Activated CD8-positive, alpha-beta memory T cell treated with anti-CD3 and anti-CD28 coated beads, Interleukin-2, amount 50 U/mL, for 48 hours (primary cell): Measurements from ENCODE around the gene ZNF764.
"Not testable (repeated sequence)": the region's sequence is repeated elsewhere in the genome, so short reads cannot be mapped to it uniquely, and the experiment has no call there.

ENCODE experiments used
- DNase-seq: peaks from one replicate; pipeline ENCODE4 v3.0.0-alpha.2; 2020

ZNF764 gene

GRCh38 chr16:30526137-30526822 lies 31.9 kb downstream of the ZNF764 start, which contains the start of gene ZNF768:
TSS of gene ZNF768 (minus strand) at chr16:30526566. CDS start at chr16:30526413, 153 bp downstream.
- peak; percentile 68 for DNase-seq

GRCh38 chr16:30525844-30526136 lies 32.4 kb downstream of the ZNF764 start:
- DNase-seq = no peak

DNA sequence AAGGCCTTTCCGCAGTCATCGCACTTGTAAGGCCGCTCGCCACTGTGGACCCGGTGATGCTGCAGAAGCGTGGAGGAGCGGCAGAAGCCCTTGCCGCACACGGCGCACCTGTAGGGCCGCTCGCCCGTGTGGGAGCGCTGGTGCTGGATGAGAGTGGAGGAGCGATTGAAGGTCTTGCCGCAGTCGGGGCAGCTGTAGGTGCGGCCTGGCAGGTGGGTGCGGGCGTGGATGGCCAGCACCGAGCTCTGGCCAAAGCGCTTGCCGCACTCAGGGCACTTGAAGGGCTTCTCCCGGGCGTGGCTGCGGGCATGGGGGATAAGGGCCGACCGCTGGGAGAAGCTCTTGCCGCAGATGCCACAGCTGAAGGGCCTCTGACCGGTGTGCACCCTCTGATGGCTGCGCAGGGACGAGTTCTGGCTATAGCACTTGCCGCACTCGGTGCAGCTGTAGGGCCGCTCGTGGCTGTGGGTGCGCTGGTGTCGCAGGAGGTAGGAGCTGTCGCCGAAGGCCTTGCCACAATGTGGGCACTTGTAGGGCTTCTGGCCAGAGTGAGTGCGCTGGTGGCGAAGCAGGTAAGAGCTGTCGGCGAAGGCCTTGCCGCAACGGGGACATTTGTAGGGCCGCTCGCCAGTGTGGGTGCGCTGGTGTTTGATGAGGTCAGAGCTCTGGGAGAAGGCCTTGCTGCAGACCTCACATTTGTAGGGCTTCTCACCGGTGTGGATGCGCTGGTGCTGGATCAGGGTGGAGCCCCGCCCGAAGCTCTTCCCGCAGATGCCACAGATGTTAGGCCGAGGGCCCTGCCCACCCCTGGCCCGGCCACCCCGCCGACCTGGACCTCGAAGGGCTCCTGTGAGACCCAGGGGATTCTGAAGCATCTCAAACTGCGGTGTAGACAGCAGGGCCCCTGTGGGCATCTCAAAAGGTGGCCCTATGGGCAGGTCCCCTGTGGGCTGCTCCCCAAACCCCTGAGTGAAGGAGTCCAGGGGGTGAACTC lies 33.3 kb downstream of the ZNF764 start:
- no peak for DNase-seq

DNA sequence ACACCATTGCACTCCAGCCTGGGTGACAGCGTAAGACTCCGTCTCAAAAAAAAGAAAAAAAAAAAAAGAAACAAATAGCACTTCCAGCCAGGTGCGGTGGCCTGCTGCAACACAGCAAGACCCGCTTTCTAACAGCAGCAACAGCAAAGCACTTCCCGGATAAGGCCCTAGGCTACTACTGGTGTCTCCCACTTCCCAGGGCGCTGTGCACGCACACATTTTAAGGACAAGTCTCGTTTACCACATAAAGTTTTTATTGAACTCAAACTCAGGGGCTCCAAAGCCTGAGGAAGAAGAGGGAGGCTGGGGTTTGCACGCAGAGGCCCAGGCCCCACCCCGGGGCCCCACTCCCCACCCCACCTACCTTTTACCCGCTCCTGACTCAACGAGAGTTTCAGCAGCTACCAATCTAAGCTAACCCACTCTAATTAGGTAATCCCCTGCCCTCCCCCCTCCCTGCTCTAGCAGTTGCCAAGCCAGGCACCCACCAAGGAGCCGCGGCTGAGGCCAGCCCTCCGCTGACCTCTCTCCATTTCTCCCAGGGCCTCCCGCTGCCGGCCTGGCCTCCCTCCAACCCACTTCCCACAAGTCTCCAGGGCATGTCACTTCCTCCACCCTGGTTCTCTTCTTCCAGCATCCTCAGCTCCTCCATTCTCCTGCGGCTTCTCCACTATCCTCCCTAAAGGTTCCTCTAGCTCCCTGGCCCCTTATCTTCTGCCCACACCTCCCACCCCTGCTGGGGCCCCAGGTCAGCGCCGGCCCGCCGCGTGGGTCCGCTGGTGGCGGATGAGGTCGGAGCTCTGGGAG lies 34.2 kb downstream of the ZNF764 start:
- no peak for DNase-seq

DNA sequence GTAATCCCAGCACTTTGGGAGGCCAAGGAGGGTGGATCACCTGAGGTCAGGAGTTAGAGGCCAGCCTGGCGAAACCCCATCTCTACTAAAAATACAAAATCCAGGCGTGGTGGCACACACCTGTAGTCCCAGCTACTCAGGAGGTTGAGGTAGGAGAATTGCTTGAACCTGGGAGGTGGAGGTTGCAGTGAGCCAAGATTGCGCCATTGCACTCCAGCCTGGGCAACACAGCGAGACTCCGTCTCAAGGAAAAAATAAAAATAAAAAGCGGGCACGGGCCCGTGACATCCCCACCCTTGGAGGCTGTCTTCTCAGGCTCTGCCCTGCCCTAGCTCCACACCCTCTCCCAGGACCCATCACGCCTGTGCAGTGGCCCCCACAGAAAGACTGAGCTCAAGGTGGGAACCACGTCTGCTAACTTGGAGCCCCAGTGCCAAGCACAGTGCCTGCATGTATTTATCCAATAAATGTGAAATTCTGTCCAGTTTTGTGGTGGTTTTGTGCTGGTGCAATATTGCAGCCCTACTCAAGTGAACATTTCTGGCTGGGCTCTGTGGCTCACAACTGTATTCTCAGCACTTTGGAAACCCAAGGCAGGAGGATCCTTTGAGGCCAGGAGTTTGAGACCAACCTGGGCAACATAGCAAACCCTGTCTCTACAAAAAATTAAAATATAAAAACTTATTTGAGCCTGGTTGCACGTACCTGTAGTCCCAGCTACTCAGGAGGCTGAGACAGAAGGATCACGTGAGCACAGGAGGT lies 35.3 kb downstream of the ZNF764 start:
- not testable (repeated sequence) for DNase-seq

- no peak for DNase-seq
These were observed 36.1 kb downstream of the ZNF764 start for GRCh38 chr16:30521873-30522641.

DNA sequence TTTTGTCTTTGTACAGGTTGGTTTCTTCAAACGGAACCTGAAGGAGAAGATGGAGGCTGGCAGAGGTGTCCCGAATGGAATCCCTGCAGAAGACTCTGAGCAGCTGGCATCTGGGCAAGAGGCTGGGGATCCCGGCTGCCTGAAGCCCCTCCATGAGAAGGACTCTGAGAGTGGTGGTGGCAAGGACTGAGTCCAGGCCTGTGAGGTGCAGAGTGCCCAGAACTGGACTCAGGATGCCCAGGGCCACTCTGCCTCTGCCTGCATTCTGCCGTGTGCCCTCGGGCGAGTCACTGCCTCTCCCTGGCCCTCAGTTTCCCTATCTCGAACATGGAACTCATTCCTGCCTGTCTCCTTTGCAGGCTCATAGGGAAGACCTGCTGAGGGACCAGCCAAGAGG lies 36.7 kb downstream of the ZNF764 start:
- DNase-seq = no peak

DNA sequence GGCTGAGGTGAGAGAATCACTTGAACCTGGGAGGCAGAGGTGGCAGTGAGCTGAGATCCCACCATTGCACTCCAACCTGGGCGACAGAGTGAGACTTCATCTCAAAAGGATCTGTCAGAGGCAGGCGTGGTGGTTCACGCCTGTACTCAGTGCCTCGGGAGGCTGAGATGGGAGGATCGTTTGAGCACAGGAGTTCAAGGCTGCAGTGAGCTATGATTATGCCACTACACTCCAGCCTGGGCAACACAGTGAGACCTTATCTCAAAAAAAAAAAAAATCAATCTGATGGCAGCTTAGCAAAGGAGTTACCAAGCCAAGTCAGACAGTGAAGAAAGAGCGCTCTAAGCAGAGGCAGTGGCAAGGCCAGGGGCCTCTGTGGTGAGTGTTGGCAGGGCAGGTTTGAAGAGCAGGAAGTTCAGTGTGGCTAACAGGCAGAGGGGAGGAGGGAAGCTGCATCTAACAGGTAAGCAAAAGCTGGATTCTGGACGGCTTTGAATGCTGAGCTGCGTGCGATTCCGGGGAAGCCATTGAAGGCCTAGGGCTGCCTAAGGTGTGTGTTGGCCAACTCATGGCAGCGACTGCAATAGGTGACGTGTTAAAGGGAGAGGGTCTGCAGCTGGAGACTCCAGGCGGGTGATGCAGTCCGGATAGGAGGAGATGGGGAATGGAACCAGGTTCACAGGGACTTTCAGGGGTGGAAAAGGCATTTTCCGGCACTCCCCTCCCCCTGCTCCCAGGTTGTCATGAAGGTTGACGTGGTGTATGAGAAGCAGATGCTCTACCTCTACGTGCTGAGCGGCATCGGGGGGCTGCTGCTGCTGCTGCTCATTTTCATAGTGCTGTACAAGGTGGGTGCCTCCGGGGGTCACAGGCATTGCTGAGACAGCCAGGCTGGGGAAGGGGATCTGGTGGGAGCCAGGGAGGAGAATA lies 38.8 kb downstream of the ZNF764 start:
- no peak for DNase-seq

DNA sequence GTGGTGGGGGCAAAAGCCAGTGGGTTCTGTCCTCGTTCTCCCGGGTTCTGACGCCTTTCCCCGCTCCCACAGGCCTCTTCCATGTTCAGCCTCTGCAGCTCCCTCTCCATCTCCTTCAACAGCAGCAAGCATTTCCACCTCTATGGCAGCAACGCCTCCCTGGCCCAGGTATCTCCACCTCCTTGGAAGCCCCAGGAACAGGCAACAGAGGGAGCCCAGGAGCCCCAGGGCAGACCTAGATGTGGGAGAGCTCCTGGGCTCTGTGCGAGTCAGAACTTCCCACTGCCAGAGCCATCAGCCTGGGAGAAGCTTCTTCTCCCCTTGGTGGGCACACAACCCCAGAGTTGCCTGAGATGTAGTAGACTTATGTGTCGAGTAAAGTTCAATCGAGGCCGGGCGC lies 39.6 kb downstream of the ZNF764 start:
- no peak for DNase-seq

GRCh38 chr16:30515275-30515674 lies 42.9 kb downstream of the ZNF764 start:
- DNase-seq = no peak

GRCh38 chr16:30511509-30511908 lies 46.7 kb downstream of the ZNF764 start:
- no peak for DNase-seq

DNA sequence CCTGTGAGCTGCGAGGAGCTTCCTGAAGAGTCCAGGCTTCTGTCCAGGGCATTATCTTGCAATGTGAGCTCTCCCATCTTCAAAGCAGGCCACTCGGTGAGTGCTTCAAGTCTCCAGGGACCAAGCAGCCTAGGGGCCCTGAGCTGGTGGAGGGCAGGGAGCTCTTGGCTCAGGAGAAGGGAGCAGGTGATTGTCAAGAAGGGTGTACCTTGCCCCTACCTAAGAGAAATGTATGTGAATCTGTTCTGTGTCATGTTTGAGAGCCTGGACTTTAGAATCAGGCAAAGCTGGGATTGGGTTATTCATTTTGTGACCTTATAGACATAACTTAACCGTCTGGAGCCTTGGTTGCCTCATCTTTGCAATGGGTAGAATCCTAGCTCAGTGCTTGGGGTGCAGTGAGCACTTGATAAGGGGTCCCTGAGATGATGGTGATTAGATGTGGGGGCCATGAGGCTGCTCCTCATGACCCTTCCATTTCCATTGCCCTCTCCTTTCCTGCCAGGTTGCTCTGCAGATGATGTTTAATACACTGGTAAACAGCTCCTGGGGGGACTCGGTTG lies 47.7 kb downstream of the ZNF764 start:
- no peak for DNase-seq

GRCh38 chr16:30509081-30509765 lies 49.0 kb downstream of the ZNF764 start:
- no peak for DNase-seq
